GM12872 (cell line): ENCODE results near the gene PDZD7.

Experiments
- TF ChIP-seq, protein P1 (sequence below): IDR thresholded peaks from 3 replicates; pipeline ENCODE4 v1.5.1; 2011; ENCODE audit warnings: low read depth, mild to moderate bottlenecking, low read length, moderate library complexity; ENCODE audit not compliant: insufficient read depth

PDZD7 gene

DNA sequence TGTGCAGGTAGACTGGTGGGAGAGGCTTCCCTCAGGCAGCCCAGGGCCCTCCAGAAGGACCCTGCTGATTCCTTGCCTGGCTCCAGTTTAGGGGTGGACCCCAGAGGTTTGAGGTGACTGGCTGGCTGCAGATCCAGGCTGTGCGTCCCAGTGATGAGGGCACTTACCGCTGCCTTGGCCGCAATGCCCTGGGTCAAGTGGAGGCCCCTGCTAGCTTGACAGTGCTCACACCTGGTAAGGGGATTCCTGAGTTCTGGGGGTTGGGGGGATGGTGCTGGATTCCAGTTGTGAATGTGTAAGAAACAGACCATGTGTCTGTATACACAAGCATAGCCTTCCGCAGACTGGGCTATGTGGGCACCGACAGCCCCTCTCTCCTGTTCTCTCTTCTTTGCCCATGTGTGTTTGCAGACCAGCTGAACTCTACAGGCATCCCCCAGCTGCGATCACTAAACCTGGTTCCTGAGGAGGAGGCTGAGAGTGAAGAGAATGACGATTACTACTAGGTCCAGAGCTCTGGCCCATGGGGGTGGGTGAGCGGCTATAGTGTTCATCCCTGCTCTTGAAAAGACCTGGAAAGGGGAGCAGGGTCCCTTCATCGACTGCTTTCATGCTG, 33.6 kb upstream of the PDZD7 start:
- TF ChIP-seq, protein P1, sequence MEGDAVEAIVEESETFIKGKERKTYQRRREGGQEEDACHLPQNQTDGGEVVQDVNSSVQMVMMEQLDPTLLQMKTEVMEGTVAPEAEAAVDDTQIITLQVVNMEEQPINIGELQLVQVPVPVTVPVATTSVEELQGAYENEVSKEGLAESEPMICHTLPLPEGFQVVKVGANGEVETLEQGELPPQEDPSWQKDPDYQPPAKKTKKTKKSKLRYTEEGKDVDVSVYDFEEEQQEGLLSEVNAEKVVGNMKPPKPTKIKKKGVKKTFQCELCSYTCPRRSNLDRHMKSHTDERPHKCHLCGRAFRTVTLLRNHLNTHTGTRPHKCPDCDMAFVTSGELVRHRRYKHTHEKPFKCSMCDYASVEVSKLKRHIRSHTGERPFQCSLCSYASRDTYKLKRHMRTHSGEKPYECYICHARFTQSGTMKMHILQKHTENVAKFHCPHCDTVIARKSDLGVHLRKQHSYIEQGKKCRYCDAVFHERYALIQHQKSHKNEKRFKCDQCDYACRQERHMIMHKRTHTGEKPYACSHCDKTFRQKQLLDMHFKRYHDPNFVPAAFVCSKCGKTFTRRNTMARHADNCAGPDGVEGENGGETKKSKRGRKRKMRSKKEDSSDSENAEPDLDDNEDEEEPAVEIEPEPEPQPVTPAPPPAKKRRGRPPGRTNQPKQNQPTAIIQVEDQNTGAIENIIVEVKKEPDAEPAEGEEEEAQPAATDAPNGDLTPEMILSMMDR: no peak

DNA sequence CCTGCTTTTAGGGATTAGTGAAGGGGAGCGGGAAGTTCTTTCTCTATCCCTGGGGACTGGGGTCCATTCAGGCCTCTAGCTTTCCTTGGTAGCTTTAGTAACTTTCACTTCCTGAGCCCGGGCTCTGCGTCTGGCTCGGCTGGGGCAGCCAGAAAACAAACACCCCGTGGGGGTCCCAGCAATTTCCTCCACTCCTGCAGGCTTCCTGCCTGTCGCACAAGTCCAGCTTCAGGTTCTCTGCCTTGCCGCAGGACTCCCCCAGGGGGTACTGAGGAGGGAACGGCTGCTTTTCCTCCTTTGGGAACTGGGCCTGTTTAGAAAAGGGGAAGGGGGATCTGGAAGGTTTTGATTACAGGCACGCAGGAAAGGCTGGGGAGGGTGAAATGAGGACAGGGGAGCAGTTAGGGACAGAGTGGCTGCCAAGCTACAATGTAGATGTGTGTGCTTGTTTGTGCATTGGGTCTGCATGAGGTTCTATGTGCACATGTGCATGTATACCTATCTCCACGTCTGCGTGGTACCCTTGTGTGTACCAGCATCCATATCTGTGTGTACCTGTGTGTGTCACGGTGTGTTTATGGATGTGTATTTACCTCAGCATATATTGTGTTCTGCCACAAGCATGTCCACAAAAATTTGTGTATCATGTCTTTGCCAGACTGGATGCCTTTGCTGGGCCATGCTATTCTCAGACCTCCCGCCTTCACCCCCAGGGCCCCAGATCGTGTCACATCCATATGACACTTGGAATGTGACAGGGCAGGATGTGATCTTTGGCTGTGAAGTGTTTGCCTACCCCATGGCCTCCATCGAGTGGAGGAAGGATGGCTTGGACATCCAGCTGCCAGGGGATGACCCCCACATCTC, 32.9 kb upstream of the PDZD7 start:
- TF ChIP-seq, protein P1: no peak

DNA sequence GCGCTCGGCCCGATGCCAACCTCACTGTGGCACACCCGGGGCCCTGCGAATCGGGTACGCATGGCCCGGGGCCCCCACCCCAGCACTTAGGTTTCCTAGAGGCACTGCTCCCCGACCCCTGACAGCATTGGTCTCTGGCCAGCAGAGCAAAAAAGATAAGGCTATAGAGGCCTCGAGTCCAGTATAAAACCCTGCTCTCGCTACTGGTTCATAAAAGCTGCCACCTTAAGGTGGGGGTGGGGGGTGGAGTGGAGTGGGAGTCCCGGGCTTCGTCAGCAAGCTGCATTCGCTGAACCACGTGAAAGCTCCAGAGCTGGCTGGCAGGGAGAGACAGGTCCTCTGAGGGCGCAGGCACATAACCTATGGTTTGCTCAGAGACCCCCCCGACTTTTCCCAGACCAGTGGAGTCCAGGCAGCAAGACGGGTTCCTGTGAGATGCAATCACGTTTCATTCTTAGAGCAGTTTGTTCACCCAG, 32.2 kb upstream of the PDZD7 start:
- TF ChIP-seq, protein P1: no peak

DNA sequence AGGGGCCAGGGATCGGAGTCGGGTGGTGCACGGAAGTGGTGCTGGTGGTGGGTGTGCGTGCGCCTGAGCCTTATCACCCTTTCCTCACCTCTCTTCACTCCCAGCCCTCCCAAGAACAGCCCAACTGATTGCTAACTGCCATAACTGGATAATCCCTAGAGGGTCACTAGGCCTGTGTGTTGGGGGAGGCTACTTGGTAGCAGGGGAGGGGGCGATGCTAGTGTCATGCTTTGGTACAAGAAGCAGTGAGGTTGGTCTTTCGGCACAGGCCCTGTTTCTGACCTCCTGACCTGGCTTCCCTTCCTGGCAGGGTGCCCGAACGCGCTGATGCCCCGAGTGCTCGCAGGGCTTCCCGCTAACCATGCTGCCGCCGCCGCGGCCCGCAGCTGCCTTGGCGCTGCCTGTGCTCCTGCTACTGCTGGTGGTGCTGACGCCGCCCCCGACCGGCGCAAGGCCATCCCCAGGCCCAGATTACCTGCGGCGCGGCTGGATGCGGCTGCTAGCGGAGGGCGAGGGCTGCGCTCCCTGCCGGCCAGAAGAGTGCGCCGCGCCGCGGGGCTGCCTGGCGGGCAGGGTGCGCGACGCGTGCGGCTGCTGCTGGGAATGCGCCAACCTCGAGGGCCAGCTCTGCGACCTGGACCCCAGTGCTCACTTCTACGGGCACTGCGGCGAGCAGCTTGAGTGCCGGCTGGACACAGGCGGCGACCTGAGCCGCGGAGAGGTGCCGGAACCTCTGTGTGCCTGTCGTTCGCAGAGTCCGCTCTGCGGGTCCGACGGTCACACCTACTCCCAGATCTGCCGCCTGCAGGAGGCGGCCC, 31.5 kb upstream of the PDZD7 start:
- TF ChIP-seq, protein P1: peak; percentile 68; the same call in 2 of the 3 replicates

DNA sequence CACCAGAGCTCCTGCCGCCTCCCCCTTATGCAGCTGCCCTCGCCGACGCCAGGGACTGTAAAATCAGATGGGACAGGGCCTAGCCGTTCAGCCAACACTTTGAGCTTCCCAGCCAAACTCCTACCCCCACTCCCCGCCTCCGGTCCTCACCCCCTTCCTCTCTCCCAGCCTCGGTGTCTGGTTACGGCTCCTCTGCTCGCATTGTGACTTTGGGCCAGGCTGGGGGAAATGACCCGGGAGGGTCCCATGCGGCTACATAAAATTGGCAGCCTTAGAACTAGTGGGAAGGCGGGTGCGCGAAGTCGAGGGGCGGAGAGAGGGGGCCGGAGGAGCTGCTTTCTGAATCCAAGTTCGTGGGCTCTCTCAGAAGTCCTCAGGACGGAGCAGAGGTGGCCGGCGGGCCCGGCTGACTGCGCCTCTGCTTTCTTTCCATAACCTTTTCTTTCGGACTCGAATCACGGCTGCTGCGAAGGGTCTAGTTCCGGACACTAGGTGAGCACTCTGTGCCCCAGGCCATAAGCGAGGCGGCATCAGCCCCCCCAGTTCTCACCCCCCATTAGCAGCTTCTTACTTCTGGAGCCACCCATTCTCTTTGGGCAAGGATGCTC, 30.8 kb upstream of the PDZD7 start, which contains the start of gene KAZALD1:
TSS of gene KAZALD1 (plus strand) at position 366 of the 608 bp plus-strand sequence. CDS start 604 bp downstream, outside the sequence.
- TF ChIP-seq, protein P1: no peak

DNA sequence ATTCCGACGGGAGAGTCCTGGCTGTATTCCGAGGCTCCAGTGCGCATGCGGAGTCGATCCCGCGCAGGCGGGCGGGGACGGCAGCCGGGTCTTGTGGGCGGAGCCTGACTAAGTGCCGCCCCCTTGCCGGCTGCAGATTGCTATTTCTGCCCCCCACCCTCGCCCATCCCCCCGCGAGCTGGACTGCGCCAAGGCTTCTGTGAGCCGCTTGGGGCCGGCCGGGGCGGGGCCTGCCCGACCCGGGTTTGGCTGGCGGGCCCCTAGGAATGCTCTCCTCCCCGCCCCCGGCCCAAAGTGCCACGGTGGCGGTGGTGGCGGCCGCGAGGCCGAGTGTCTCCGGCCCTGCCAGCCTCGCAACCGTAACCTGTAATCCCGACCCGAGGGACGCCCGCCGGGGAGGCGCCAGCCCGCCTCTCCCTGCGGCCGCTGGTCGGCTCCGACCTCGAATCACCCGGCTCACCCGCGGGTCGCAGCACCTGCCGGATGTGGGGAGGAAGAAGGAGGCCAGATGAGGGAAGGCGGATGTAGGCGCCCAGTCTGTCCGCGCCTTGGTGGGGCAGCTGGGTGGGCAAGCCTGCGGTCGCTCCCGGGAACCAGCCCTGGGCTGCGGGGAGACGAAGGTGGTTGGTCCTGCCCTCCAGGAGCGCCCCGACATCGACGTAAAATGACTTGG, 30.2 kb upstream of the PDZD7 start:
- TF ChIP-seq, protein P1: no peak
